ENCODE data around the gene ZNF879. TPM values are rescaled to one million over a fixed set of nuclear protein-coding genes. Genes with fewer than 3 reads are reported as not detected.

Gene ZNF879
- total RNA-seq, 1 donor from 2014 or later: 10.4 TPM

DNA sequence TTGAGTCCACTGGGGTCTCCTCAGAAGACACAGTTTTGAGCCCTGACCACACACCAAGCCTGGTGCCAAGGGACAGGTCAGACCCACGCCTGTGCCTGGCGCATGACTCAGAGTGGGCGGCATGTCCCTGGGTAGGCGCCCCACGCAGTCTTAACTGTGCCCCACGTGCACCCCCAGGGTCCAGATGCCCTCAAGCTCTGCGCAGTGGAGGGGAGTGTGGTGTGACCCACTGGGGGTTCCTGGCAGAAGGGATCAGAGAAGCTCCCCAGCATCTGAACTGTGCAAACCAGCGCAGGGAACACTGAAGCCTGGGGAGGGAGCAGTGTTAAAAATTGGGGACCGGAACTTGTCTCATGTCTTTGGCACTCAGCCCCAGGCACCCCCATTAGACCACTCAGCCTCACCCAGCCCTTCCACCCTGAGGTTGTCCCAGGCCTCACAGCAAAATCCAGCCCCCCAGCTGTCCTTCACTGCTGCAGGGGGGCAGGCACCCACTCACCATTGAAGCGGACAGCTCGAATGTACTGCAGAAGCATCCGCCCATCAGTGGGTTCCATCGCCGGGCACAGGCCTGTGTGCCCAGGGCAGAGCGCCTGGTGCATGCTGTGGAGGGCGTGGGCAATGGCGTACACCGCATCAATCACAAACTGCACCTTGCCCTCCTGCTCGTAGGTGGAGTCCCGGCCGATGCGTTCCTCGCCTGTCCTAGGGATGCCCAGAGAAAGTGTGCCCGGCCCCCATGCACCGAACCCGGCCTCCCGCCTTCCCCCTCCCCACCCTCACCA lies 35.0 kb upstream of the ZNF879 start:
- Histone ChIP-seq H3K4me3 (no peak overlapping the region), H3K27me3 (peaks cover 15% of the 10 kb centered on the region), H3K4me2 (no peak overlapping the region), H4K20me1 (ENCODE audit: low read depth) (no peaks in the 10 kb centered on the region), H3K9ac (no peak overlapping the region), H3K36me3 (no peaks in the 10 kb centered on the region), H3K27ac (no peak overlapping the region), H2AFZ (replicated peaks) (no peak overlapping the region), H3F3A (ENCODE audit: low read depth) (no peaks in the 10 kb centered on the region), H3K9me3 (ENCODE audit: low read depth) (no peaks in the 10 kb centered on the region), H3K79me2 (ENCODE audit: low read depth) (no peaks in the 10 kb centered on the region), H3K4me1 (no peaks in the 10 kb centered on the region)
- TF ChIP-seq, protein P1, sequence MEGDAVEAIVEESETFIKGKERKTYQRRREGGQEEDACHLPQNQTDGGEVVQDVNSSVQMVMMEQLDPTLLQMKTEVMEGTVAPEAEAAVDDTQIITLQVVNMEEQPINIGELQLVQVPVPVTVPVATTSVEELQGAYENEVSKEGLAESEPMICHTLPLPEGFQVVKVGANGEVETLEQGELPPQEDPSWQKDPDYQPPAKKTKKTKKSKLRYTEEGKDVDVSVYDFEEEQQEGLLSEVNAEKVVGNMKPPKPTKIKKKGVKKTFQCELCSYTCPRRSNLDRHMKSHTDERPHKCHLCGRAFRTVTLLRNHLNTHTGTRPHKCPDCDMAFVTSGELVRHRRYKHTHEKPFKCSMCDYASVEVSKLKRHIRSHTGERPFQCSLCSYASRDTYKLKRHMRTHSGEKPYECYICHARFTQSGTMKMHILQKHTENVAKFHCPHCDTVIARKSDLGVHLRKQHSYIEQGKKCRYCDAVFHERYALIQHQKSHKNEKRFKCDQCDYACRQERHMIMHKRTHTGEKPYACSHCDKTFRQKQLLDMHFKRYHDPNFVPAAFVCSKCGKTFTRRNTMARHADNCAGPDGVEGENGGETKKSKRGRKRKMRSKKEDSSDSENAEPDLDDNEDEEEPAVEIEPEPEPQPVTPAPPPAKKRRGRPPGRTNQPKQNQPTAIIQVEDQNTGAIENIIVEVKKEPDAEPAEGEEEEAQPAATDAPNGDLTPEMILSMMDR (IDR thresholded peaks at IDR 0.05): no peak
- TF ChIP-seq EZH2 (IDR thresholded peaks at IDR 0.05) (no peak), EZH2phosphoT487 (IDR thresholded peaks at IDR 0.05) (no peak)
- DNase-seq (ENCODE audit: low spot score): no peak
- Mint-ChIP-seq H3K4me1 (no peaks in the 10 kb centered on the region), H3K4me3 (no peak overlapping the region), H3K9me3 (peaks cover 63% of the 10 kb centered on the region), H3K36me3 (peaks cover 4% of the 10 kb centered on the region), H3K27me3 (ENCODE audit: insufficient read depth, low read depth) (peaks cover 22% of the 10 kb centered on the region), H3K27ac (no peak overlapping the region)

DNA sequence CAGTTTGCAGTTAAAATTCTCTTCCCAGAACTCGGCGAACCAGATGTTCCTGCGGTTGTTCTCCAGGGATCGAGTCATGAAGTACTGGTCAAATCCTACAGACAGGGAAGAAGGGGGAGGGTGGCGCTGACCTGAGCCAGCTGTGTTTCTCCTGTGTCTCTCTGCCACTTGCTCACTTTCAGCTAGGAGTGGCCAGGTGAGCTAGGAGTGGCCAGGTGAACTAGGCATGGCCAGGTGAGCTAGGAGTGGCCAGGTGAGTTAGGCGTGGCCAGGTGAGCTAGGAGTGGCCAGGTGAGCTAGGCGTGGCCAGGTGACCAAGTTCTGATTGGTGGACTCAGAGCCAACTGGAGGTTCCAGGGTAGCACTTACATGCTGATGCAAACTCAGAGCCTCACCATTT lies 34.3 kb upstream of the ZNF879 start:
- Mint-ChIP-seq H3K4me1 (no peaks in the 10 kb centered on the region), H3K4me3 (no peak overlapping the region), H3K27ac (no peak overlapping the region), H3K27me3 (ENCODE audit: insufficient read depth, low read depth) (peaks cover 25% of the 10 kb centered on the region), H3K36me3 (peaks cover 4% of the 10 kb centered on the region), H3K9me3 (peaks cover 60% of the 10 kb centered on the region)
- H3K79me2 ChIP-seq (ENCODE audit: low read depth): no peaks in the 10 kb centered on the region
- H3K4me2 ChIP-seq: no peak overlapping the region
- H2AFZ ChIP-seq (replicated peaks): no peak overlapping the region
- H4K20me1 ChIP-seq (ENCODE audit: low read depth): no peaks in the 10 kb centered on the region
- DNase-seq (ENCODE audit: low spot score): no peak
- H3K4me1 ChIP-seq: no peaks in the 10 kb centered on the region
- H3K4me3 ChIP-seq: no peak overlapping the region
- no peak for TF ChIP-seq EZH2phosphoT487 (IDR thresholded peaks at IDR 0.05)
- TF ChIP-seq, protein P1 (IDR thresholded peaks at IDR 0.05): no peak
- TF ChIP-seq EZH2 (IDR thresholded peaks at IDR 0.05): no peak
- no peak overlapping the region for H3K9ac ChIP-seq
- H3K9me3 ChIP-seq (ENCODE audit: low read depth): no peaks in the 10 kb centered on the region
- no peak overlapping the region for H3K27ac ChIP-seq
- H3K36me3 ChIP-seq: no peaks in the 10 kb centered on the region
- H3K27me3 ChIP-seq: peaks cover 22% of the 10 kb centered on the region
- H3F3A ChIP-seq (ENCODE audit: low read depth): no peaks in the 10 kb centered on the region

DNA sequence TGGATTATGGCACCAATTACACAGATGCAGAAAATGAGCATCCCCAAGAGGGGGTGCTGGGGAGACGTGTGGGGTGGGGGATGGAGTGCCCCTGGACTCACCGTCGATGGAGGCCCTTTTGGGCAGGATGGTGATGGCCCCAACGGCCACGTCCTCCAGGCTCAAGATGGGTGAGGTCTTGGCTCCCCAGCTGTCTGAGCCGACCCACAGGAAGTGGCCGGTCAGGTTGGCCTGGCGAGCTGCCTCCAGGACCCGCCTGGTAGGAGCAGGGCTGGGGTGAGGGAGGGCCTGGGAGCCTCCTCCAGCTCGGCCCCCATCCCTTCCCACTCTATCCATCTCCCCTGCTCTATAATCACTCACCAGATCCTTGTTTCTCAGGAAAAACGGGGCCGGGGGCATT lies 33.1 kb upstream of the ZNF879 start:
- H3K27ac Mint-ChIP-seq: no peak overlapping the region
- peaks cover 3% of the 10 kb centered on the region for H3K4me1 Mint-ChIP-seq
- peaks cover 29% of the 10 kb centered on the region for H3K27me3 Mint-ChIP-seq (ENCODE audit: insufficient read depth, low read depth)
- Histone ChIP-seq H3K27me3 (peaks cover 33% of the 10 kb centered on the region), H3K4me2 (no peak overlapping the region), H4K20me1 (ENCODE audit: low read depth) (no peaks in the 10 kb centered on the region), H3K36me3 (no peaks in the 10 kb centered on the region), H2AFZ (replicated peaks) (no peak overlapping the region), H3K79me2 (ENCODE audit: low read depth) (no peaks in the 10 kb centered on the region), H3F3A (ENCODE audit: low read depth) (peaks cover 4% of the 10 kb centered on the region), H3K27ac (no peak overlapping the region), H3K4me3 (no peak overlapping the region), H3K9me3 (ENCODE audit: low read depth) (no peaks in the 10 kb centered on the region), H3K4me1 (peaks cover 3% of the 10 kb centered on the region), H3K9ac (no peak overlapping the region)
- H3K36me3 Mint-ChIP-seq: peaks cover 4% of the 10 kb centered on the region
- DNase-seq (ENCODE audit: low spot score): no peak
- no peak for TF ChIP-seq EZH2phosphoT487 (IDR thresholded peaks at IDR 0.05)
- TF ChIP-seq, protein P1 (IDR thresholded peaks at IDR 0.05): no peak
- no peak for TF ChIP-seq EZH2 (IDR thresholded peaks at IDR 0.05)
- H3K9me3 Mint-ChIP-seq: peaks cover 54% of the 10 kb centered on the region
- H3K4me3 Mint-ChIP-seq: no peak overlapping the region
